HCT116 (cell line): ENCODE data around the gene DPEP3. TPM values are rescaled to one million over a fixed set of nuclear protein-coding genes. Genes with fewer than 3 reads are reported as not detected.

Source experiments
- ATAC-seq: fragments of 200-7000 bp; cut with Tn5 transposase; 2 replicates; pipeline ENCODE4 v1.9.1; 2020; ENCODE audit warnings: mild to moderate bottlenecking, moderate library complexity
- BruUV-seq: library from RNA; stranded (reverse); fragments of 400-500 nt; replicated peaks from 2 replicates; lab custom pipeline; 2021; lab: Mats Ljungman, UMichigan
- CTCF ChIA-PET: fragments of 300-600 bp; sonication (Branson Sonifier 250); formaldehyde crosslinking; loops from one replicate; lab custom pipeline; 2021; ENCODE audit warnings: antibody characterized with exemption; lab: Charles Lee
- POLR2A ChIA-PET: fragments of 300-600, 350-600 bp; sonication (Branson Sonifier 250); formaldehyde crosslinking; loops from one replicate; lab custom pipeline; 2021; ENCODE audit warnings: antibody characterized with exemption; lab: Charles Lee
- RAD21 ChIA-PET, 2 experiments: fragments of 300-600 bp; sonication (Branson Sonifier 250); formaldehyde crosslinking; loops; one replicate each; lab custom pipeline; 2023; ENCODE audit warnings: low total read pairs in 2 of 2; ENCODE audit not compliant: uncharacterized antibody in 2 of 2, unreplicated experiment in 2 of 2, low non-redundant PET in 1 of 2; lab: Charles Lee
- DNase-seq: peaks from one replicate; pipeline ENCODE4 v3.0.0-alpha.2; 2010; ENCODE audit warnings: low read depth, low spot score
- H2AFZ ChIP-seq: fragments of 200-600 bp; shearing (Covaris generic), sonication (generic); 2 replicates; pipeline ENCODE4 v1.6.1; 2017; ENCODE audit warnings: low read depth, mixed run types, mixed read lengths, antibody characterized with exemption, low read length; ENCODE audit not compliant: poor library complexity, severe bottlenecking
- H3K27ac ChIP-seq: 2 replicates; pipeline ENCODE4 v1.5.1; 2012; ENCODE audit warnings: low read depth, low read length
- H3K27me3 ChIP-seq: fragments of 200-600 bp; sonication (generic); 2 replicates; pipeline ENCODE4 v1.6.1; 2016; ENCODE audit warnings: mixed run types, low read length, mixed read lengths; ENCODE audit not compliant: insufficient read depth
- H3K36me3 ChIP-seq, 2 experiments: fragments of 200-500 bp in 1 of 2; fragments of 200-600 bp in 1 of 2; sonication (Bioruptor generic) in 1 of 2; sonication (generic) in 1 of 2; 2 replicates each; pipeline versions ENCODE4 v1.5.1 to v1.6.1; 2014 to 2016; ENCODE audit warnings: low read length in 2 of 2, inconsistent platforms in 1 of 2, mixed read lengths in 1 of 2, mixed run types in 1 of 2; ENCODE audit not compliant: insufficient read depth in 2 of 2, control insufficient read depth in 1 of 2
- H3K4me1 ChIP-seq, 2 experiments: fragments of 200-600 bp in 1 of 2; sonication (generic) in 1 of 2; 2 replicates each; pipeline versions ENCODE4 v1.5.1 to v1.6.1; 2012 to 2017; ENCODE audit warnings: low read length in 2 of 2, inconsistent platforms in 1 of 2, mild to moderate bottlenecking in 1 of 2, mixed read lengths in 1 of 2, mixed run types in 1 of 2, moderate library complexity in 1 of 2; ENCODE audit not compliant: insufficient read depth in 2 of 2, control insufficient read depth in 1 of 2
- H3K4me2 ChIP-seq: fragments of 200-600 bp; sonication (generic); 2 replicates; pipeline ENCODE4 v1.6.1; 2017; ENCODE audit warnings: mixed run types, low read length, mixed read lengths
- H3K4me3 ChIP-seq, 2 experiments: fragments of 200-600 bp in 1 of 2; sonication (generic) in 1 of 2; replicated peaks in 1 of 2; 2 replicates each; pipeline ENCODE4 v1.5.1; 2011 to 2016; ENCODE audit warnings: low read length in 2 of 2, control low read depth in 1 of 2, low read depth in 1 of 2, mild to moderate bottlenecking in 1 of 2, mixed read lengths in 1 of 2, mixed run types in 1 of 2
- H3K79me2 ChIP-seq: fragments of 200-600 bp; sonication (generic); 2 replicates; pipeline ENCODE4 v1.6.1; 2017; ENCODE audit warnings: mild to moderate bottlenecking, mixed run types, low read length, moderate library complexity, mixed read lengths; ENCODE audit not compliant: insufficient read depth
- H3K9ac ChIP-seq: fragments of 200-600 bp; sonication (generic); 2 replicates; pipeline ENCODE4 v1.6.1; 2016; ENCODE audit warnings: low read length, mixed read lengths
- H3K9me2 ChIP-seq: fragments of 200-600 bp; sonication (generic), shearing (Covaris generic); 2 replicates; pipeline ENCODE4 v1.6.1; 2017; ENCODE audit warnings: mixed run types, mild to moderate bottlenecking, moderate library complexity; ENCODE audit not compliant: insufficient read depth
- H3K9me3 ChIP-seq, 2 experiments: fragments of 200-500 bp in 1 of 2; fragments of 200-600 bp in 1 of 2; sonication (Bioruptor generic) in 1 of 2; sonication (generic) in 1 of 2; 2 replicates each; pipeline ENCODE4 v1.6.1; 2014 to 2017; ENCODE audit warnings: low read length in 2 of 2, mixed read lengths in 2 of 2, inconsistent platforms in 1 of 2, low read depth in 1 of 2, mild to moderate bottlenecking in 1 of 2, mixed run types in 1 of 2, moderate library complexity in 1 of 2; ENCODE audit not compliant: control insufficient read depth in 1 of 2, insufficient read depth in 1 of 2
- H4K20me1 ChIP-seq: fragments of 200-600 bp; sonication (generic), shearing (Covaris generic); 2 replicates; pipeline ENCODE4 v1.6.1; 2017; ENCODE audit warnings: mixed run types, mild to moderate bottlenecking, moderate library complexity; ENCODE audit not compliant: insufficient read depth
- CEBPB ChIP-seq: IDR thresholded peaks from 2 replicates; pipeline ENCODE4 v1.6.1; 2012; ENCODE audit warnings: low read depth
- CTCF ChIP-seq, 3 experiments: fragments of 200-600 bp in 1 of 3; sonication (generic) in 1 of 3; IDR thresholded peaks in 2 of 3; conservative IDR thresholded peaks in 1 of 3; 2 replicates each; pipeline ENCODE4 v1.5.1; 2012 to 2017; ENCODE audit warnings: low read depth in 2 of 3, low read length in 2 of 3, antibody characterized with exemption in 1 of 3, borderline replicate concordance in 1 of 3, control low read depth in 1 of 3, mild to moderate bottlenecking in 1 of 3, mixed read lengths in 1 of 3, mixed run types in 1 of 3, moderate library complexity in 1 of 3; ENCODE audit not compliant: insufficient read depth in 1 of 3
- ELF1 ChIP-seq: IDR thresholded peaks from 2 replicates; pipeline ENCODE4 v1.6.1; 2012; ENCODE audit warnings: low read depth, borderline replicate concordance
- EZH2 ChIP-seq: fragments of 200-600 bp; sonication (generic); IDR thresholded peaks from 2 replicates; pipeline ENCODE4 v1.6.1; 2017; ENCODE audit warnings: antibody characterized with exemption, mixed run types
- EZH2phosphoT487 ChIP-seq: fragments of 200-600 bp; IDR thresholded peaks from 2 replicates; pipeline ENCODE4 v1.6.1; 2018; ENCODE audit warnings: antibody characterized with exemption, borderline replicate concordance
- FOSL1 ChIP-seq: IDR thresholded peaks from 2 replicates; pipeline ENCODE4 v1.6.1; 2012; ENCODE audit warnings: low read depth
- JUND ChIP-seq: IDR thresholded peaks from 2 replicates; pipeline ENCODE4 v1.6.1; 2012
- POLR2A ChIP-seq: IDR thresholded peaks from 2 replicates; pipeline ENCODE4 v1.7.0; 2011; ENCODE audit warnings: borderline replicate concordance; ENCODE audit not compliant: insufficient read depth, insufficient read length; ENCODE audit errors: extremely low read depth
- POLR2AphosphoS5 ChIP-seq: IDR thresholded peaks from 2 replicates; pipeline ENCODE4 v1.6.1; 2011; ENCODE audit warnings: mild to moderate bottlenecking, low read depth, low read length, moderate library complexity
- SIN3A ChIP-seq: IDR thresholded peaks from 2 replicates; pipeline ENCODE4 v1.6.1; 2012; ENCODE audit warnings: low read depth
- SRF ChIP-seq: IDR thresholded peaks from 2 replicates; pipeline ENCODE4 v1.6.1; 2012; ENCODE audit warnings: low read depth
- TCF7L2 ChIP-seq: IDR thresholded peaks from 2 replicates; pipeline ENCODE4 v1.7.0; 2011; ENCODE audit warnings: borderline replicate concordance, inconsistent platforms; ENCODE audit not compliant: insufficient read depth, insufficient read length; ENCODE audit errors: extremely low read depth
- YY1 ChIP-seq: IDR thresholded peaks from 2 replicates; pipeline ENCODE4 v1.6.1; 2011; ENCODE audit warnings: low read length, low read depth, moderate library complexity, mild to moderate bottlenecking; ENCODE audit not compliant: insufficient replicate concordance; ENCODE audit errors: extremely low read depth
- ZBTB33 ChIP-seq: IDR thresholded peaks from 2 replicates; pipeline ENCODE4 v1.6.1; 2011; ENCODE audit warnings: mild to moderate bottlenecking, low read length, moderate library complexity; ENCODE audit not compliant: insufficient replicate concordance; ENCODE audit errors: extremely low read depth
- ZFX ChIP-seq: fragments of 450-650 bp; IDR thresholded peaks from 2 replicates; pipeline ENCODE4 v1.6.1; 2017
- ZNF274 ChIP-seq: fragments of 200-500 bp; sonication (Bioruptor generic); IDR thresholded peaks from 2 replicates; pipeline ENCODE4 v1.6.1; 2014; ENCODE audit warnings: mild to moderate bottlenecking, low read depth, low read length, inconsistent platforms
- intact Hi-C: fragments of 100-400 bp; cut with micrococcal nuclease; formaldehyde crosslinking; loops from 2 replicates; pipeline ENCODE4 v1.10.0; 2022
- total RNA-seq: library from RNA; stranded (reverse); gene quantifications from one replicate; pipeline ENCODE4 v1.2.1, GENCODE V29; 2021; ENCODE audit not compliant: unreplicated experiment
- TF ChIP-seq, protein P1 (sequence below): IDR thresholded peaks from 2 replicates; pipeline ENCODE4 v1.6.1; 2012; ENCODE audit warnings: low read depth
- TF ChIP-seq, protein P2 (sequence below): IDR thresholded peaks from 2 replicates; pipeline ENCODE4 v1.6.1; 2012

DPEP3 gene
- total RNA-seq, 1 experiment from 2014 or later, result not detected

- no TSS peak for BruUV-seq
- Histone ChIP-seq H3K4me1 (no peaks in the 10 kb centered on the region), H3K36me3 (no peaks in the 10 kb centered on the region), H3K4me3 (no peak overlapping the region), H3K9me2 (no peaks in the 10 kb centered on the region), H3K4me2 (no peak overlapping the region), H2AFZ (no peak overlapping the region), H3K9ac (no peak overlapping the region), H3K79me2 (no peaks in the 10 kb centered on the region), H3K27ac (no peak overlapping the region), H3K9me3 (no peaks in the 10 kb centered on the region), H4K20me1 (no peaks in the 10 kb centered on the region), H3K27me3 (no peaks in the 10 kb centered on the region)
- POLR2A ChIA-PET, result no interaction called here
- RAD21 ChIA-PET, result no interaction called here
- TF ChIP-seq CTCF (IDR thresholded peaks at IDR 0.05 in 2 of 3, conservative IDR thresholded peaks at IDR 0.05 in 1 of 3; ENCODE audit: borderline replicate concordance in 1 of 3, insufficient read depth in 1 of 3, low read depth in 2 of 3, low read length in 2 of 3) (no peak), CEBPB (no peak), POLR2A (no peak), JUND (no peak), ELF1 (no peak), YY1 (no peak), FOSL1 (no peak), ZBTB33 (no peak), EZH2phosphoT487 (no peak), EZH2 (no peak), ZNF274 (no peak), ZFX (no peak), SIN3A (no peak), TCF7L2 (no peak), POLR2AphosphoS5 (no peak), SRF (no peak)
- TF ChIP-seq, protein P1, sequence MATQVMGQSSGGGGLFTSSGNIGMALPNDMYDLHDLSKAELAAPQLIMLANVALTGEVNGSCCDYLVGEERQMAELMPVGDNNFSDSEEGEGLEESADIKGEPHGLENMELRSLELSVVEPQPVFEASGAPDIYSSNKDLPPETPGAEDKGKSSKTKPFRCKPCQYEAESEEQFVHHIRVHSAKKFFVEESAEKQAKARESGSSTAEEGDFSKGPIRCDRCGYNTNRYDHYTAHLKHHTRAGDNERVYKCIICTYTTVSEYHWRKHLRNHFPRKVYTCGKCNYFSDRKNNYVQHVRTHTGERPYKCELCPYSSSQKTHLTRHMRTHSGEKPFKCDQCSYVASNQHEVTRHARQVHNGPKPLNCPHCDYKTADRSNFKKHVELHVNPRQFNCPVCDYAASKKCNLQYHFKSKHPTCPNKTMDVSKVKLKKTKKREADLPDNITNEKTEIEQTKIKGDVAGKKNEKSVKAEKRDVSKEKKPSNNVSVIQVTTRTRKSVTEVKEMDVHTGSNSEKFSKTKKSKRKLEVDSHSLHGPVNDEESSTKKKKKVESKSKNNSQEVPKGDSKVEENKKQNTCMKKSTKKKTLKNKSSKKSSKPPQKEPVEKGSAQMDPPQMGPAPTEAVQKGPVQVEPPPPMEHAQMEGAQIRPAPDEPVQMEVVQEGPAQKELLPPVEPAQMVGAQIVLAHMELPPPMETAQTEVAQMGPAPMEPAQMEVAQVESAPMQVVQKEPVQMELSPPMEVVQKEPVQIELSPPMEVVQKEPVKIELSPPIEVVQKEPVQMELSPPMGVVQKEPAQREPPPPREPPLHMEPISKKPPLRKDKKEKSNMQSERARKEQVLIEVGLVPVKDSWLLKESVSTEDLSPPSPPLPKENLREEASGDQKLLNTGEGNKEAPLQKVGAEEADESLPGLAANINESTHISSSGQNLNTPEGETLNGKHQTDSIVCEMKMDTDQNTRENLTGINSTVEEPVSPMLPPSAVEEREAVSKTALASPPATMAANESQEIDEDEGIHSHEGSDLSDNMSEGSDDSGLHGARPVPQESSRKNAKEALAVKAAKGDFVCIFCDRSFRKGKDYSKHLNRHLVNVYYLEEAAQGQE, result no peak
- TF ChIP-seq, protein P2, sequence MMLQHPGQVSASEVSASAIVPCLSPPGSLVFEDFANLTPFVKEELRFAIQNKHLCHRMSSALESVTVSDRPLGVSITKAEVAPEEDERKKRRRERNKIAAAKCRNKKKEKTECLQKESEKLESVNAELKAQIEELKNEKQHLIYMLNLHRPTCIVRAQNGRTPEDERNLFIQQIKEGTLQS, result no peak
- CTCF ChIA-PET, result no interaction called here
- no peak for DNase-seq
- intact Hi-C loops, result no loop called here
- no peak for ATAC-seq
These were observed 25.5 kb upstream of the DPEP3 start for GRCh38 chr16:68005786-68006286.
